ENCODE results near the gene NPAS3.

DNA sequence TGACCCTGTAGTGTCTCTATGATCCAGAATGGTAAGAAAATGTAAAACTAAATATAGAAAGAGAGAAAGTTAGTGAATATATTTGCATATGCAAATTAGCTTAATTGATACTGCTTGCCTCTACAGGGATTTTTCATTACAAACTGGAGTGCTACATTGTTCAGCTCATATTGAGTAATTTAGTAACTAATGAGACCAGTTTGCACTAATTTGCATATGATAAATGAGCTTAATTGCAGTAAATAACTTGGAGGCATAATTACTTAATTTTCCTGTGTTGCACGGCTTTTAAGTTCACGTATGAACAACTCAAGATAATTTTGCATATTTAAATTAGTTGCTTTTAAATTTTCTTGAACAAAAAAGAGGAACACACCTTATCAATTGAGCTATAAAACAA is 436.5 kb downstream of the NPAS3 start:
- TF ChIP-seq, protein P1, sequence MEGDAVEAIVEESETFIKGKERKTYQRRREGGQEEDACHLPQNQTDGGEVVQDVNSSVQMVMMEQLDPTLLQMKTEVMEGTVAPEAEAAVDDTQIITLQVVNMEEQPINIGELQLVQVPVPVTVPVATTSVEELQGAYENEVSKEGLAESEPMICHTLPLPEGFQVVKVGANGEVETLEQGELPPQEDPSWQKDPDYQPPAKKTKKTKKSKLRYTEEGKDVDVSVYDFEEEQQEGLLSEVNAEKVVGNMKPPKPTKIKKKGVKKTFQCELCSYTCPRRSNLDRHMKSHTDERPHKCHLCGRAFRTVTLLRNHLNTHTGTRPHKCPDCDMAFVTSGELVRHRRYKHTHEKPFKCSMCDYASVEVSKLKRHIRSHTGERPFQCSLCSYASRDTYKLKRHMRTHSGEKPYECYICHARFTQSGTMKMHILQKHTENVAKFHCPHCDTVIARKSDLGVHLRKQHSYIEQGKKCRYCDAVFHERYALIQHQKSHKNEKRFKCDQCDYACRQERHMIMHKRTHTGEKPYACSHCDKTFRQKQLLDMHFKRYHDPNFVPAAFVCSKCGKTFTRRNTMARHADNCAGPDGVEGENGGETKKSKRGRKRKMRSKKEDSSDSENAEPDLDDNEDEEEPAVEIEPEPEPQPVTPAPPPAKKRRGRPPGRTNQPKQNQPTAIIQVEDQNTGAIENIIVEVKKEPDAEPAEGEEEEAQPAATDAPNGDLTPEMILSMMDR (IDR thresholded peaks at IDR 0.05), result no peak
- TF ChIP-seq ZFX (IDR thresholded peaks at IDR 0.05; ENCODE audit: borderline replicate concordance), result no peak

Measured in 22Rv1 (cell line).